ENCODE measurements around the gene FBXO45. TPM values are rescaled to one million over a fixed set of nuclear protein-coding genes. Genes with fewer than 3 reads are reported as not detected.
A peak's percentile ranks its signal among the peaks of the same experiment; 100 is the strongest.
"Not testable (repeated sequence)": the region's sequence is repeated elsewhere in the genome, so short reads cannot be mapped to it uniquely, and the experiment has no call there.

Gene FBXO45, protein sequence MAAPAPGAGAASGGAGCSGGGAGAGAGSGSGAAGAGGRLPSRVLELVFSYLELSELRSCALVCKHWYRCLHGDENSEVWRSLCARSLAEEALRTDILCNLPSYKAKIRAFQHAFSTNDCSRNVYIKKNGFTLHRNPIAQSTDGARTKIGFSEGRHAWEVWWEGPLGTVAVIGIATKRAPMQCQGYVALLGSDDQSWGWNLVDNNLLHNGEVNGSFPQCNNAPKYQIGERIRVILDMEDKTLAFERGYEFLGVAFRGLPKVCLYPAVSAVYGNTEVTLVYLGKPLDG
- total RNA-seq, result 1 to 10 TPM; 2.0 to 9.7 TPM

DNA sequence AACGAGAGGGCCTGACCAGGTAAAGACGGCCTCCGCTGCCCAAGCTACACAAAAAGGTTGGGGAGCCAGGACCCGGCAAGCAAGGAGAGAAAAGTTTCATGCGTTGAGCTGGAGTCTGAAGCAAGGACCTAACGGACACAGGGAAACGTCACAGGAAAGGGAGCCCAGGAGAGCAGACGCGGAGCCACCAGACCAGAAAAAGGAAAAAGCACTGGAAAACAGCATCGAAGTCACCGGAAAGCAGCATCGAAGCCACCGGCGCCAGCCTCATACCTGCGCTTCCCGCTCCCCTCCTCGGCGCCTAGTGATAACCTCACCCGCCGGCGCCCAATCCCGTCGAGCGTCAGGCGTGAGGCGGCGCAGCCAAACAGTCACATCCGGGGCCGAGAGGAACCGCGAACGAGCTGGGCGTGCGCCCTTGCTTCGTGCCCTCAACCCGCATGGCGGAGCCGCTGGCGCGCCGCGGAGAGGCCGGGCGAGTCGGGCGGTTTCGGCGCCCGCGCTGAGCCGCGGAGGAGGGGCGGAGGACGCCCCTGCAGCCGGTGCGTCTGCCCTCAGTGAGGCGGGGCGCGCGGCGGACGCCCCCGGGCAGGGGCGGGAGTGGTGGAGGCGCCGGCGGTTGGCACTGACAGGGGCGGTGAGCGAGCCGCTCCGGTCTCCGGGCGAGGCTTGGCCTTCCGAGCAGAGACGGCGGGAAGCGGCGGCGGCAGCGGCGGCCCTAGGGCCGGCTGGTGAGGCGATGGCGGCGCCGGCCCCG is at the start of gene FBXO45, which contains the start of gene WDR53:
Gene FBXO45, plus strand, starts transcription at position 415 of the 757 bp plus-strand sequence. Its CDS starts 325 bp downstream, at position 740.
Gene WDR53, minus strand, starts transcription at position 309 of the 757 bp plus-strand sequence. CDS start 7,079 bp downstream, outside the sequence.
- peak; percentile 78 for DNase-seq (ENCODE audit: low spot score)
- no peaks in the 10 kb centered on the region for H3K27me3 ChIP-seq (replicated peaks; ENCODE audit: insufficient read depth)
- TF ChIP-seq, protein P1, sequence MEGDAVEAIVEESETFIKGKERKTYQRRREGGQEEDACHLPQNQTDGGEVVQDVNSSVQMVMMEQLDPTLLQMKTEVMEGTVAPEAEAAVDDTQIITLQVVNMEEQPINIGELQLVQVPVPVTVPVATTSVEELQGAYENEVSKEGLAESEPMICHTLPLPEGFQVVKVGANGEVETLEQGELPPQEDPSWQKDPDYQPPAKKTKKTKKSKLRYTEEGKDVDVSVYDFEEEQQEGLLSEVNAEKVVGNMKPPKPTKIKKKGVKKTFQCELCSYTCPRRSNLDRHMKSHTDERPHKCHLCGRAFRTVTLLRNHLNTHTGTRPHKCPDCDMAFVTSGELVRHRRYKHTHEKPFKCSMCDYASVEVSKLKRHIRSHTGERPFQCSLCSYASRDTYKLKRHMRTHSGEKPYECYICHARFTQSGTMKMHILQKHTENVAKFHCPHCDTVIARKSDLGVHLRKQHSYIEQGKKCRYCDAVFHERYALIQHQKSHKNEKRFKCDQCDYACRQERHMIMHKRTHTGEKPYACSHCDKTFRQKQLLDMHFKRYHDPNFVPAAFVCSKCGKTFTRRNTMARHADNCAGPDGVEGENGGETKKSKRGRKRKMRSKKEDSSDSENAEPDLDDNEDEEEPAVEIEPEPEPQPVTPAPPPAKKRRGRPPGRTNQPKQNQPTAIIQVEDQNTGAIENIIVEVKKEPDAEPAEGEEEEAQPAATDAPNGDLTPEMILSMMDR (IDR thresholded peaks at IDR 0.05), result no peak
- peak within 1 kb of the TSS; percentile 80 to 83 for H3K27ac ChIP-seq
- no peaks in the 10 kb centered on the region for H3K9me3 ChIP-seq
- ATAC-seq (ENCODE audit: insufficient number of reproducible peaks, low FRiP score, low read depth), result peak; percentile 89
- H3K4me3 ChIP-seq, result peak within 1 kb of the TSS; percentile 90
- peaks cover 15 to 21% of the 10 kb centered on the region in 2 donors for H3K4me1 ChIP-seq (ENCODE audit: control insufficient read depth in 1 of 2, low read depth in 2 of 2)
- no peaks in the 10 kb centered on the region for H3K36me3 ChIP-seq

DNA sequence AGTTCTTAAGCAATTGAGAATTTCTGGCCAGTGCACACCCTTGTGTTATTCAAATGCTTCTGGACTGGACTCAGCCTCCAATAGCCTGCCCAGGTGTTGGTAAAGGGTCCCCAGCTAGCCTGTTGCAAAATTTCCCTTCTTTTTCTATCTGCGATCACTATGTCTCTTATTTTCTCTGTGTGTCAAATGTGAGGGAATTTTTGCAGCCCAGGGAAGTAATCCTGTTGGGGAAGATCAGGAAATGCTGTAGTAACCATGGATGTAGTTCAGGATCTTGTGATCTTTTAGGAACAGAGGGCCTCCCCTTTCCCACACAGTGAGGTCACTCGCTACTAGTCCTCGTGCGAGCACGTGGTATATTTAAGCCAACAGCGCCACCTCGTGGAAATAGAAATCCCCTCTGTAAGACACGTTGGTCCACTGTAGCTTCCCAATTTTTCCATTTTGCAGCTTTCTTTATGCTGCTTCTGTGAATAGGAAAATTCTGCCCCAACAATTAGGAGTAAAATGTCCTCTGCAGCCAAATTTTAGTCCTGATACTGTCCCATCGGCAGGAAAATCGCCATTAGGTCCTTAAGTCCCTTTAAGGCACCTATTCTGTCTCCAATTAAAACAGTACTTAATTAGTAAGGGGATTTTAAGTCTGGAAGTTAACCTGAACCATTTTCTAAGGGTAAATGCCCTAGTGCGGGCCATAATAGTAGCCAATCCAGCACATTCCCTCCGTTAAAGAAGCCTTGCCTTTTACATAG is 49.3 kb upstream of the FBXO45 start:
- no peaks in the 10 kb centered on the region for H3K4me1 ChIP-seq (ENCODE audit: control insufficient read depth in 1 of 2, low read depth in 2 of 2)
- ATAC-seq (ENCODE audit: insufficient number of reproducible peaks, low FRiP score, low read depth), result no peak
- TF ChIP-seq, protein P1 (IDR thresholded peaks at IDR 0.05), result peak; percentile 37
- no peak overlapping the region for H3K27ac ChIP-seq
- no peak for DNase-seq (ENCODE audit: low spot score)
- no peaks in the 10 kb centered on the region for H3K27me3 ChIP-seq (replicated peaks; ENCODE audit: insufficient read depth)
- peaks cover 15% of the 10 kb centered on the region for H3K9me3 ChIP-seq
- no peaks in the 10 kb centered on the region for H3K36me3 ChIP-seq
- H3K4me3 ChIP-seq, result no peak overlapping the region

DNA sequence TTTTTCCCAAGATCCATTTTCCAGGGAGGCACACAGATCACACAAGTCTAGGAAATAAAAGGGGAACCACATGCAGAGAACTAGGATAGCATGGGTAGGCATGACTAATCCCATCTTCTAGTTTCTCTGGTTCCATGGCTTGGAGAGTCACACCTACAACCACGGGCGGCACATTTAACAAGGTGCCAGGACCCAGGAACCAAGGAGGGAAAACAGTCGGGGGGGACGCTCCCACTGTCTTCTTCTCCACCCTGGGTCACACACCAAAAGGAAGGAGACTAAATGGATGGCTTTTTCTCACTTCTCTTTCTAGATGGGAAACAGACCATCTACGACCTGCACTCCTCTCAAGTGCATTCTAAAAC is 48.8 kb upstream of the FBXO45 start:
- no peaks in the 10 kb centered on the region for H3K27me3 ChIP-seq (replicated peaks; ENCODE audit: insufficient read depth)
- no peak for ATAC-seq (ENCODE audit: insufficient number of reproducible peaks, low FRiP score, low read depth)
- H3K27ac ChIP-seq, result no peak overlapping the region
- peaks cover 15% of the 10 kb centered on the region for H3K9me3 ChIP-seq
- H3K36me3 ChIP-seq, result no peaks in the 10 kb centered on the region
- no peaks in the 10 kb centered on the region for H3K4me1 ChIP-seq (ENCODE audit: control insufficient read depth in 1 of 2, low read depth in 2 of 2)
- TF ChIP-seq, protein P1 (IDR thresholded peaks at IDR 0.05), result no peak
- DNase-seq (ENCODE audit: low spot score), result no peak
- H3K4me3 ChIP-seq, result no peak overlapping the region

DNA sequence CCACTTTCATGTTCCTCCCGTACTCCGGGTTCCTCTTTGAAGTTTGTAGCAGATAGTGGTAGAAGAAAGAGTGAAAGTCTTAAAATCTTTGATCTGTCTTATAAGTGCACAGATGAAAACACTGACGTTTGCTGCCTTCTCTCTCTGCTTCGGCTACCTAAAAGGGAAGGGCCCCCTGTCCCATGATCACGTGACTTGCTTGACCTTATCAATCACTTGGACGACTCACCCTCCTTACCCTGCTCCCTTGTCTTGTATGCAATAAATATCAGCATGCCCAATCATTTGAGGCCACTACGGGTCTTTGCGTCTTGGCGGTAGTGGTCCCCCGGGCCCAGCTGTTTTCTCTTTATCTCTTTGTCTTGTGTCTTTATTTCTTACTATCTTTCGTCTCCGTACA is 47.2 kb upstream of the FBXO45 start:
- ATAC-seq (ENCODE audit: insufficient number of reproducible peaks, low FRiP score, low read depth); H3K4me3 ChIP-seq; H3K36me3 ChIP-seq; DNase-seq (ENCODE audit: low spot score); H3K4me1 ChIP-seq (ENCODE audit: control insufficient read depth in 1 of 2, low read depth in 2 of 2); H3K27me3 ChIP-seq (replicated peaks; ENCODE audit: insufficient read depth); H3K27ac ChIP-seq: not testable (repeated sequence)
- H3K9me3 ChIP-seq, result peaks cover 15% of the 10 kb centered on the region

DNA sequence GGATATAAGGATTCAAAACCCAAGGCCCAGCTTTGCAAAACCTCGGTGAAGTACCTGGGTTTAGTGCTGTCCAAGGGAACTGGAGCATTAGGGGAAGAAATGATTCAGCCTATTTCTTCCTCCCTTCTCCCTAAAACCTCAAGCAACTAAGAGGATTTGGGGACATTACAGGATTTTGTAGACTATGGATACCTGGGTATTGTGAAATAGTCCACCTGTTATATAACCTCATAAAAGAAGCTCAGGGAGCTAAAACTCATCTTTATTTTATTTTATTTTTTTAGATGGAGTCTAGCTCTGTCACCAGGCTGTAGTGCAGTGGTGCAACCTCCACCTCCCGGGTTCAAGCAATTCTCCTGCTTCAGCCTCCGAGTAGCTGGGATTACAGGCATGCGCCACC is 44.6 kb upstream of the FBXO45 start:
- ATAC-seq (ENCODE audit: insufficient number of reproducible peaks, low FRiP score, low read depth), result no peak
- Histone ChIP-seq H3K4me3 (no peak overlapping the region), H3K9me3 (peaks cover 15% of the 10 kb centered on the region), H3K4me1 (ENCODE audit: control insufficient read depth in 1 of 2, low read depth in 2 of 2) (peaks cover 0 to 2% of the 10 kb centered on the region in 2 donors), H3K36me3 (no peaks in the 10 kb centered on the region), H3K27me3 (replicated peaks; ENCODE audit: insufficient read depth) (no peaks in the 10 kb centered on the region), H3K27ac (no peak overlapping the region)
- DNase-seq (ENCODE audit: low spot score), result no peak
- TF ChIP-seq, protein P1 (IDR thresholded peaks at IDR 0.05), result no peak
